Measurements from ENCODE around the gene ARL15.

- TF ChIP-seq CTCF (IDR thresholded peaks at IDR 0.05) (no peak), POLR2A (IDR thresholded peaks at IDR 0.05) (no peak)
Observed at GRCh38 chr5:54088081-54088480, 222.3 kb downstream of the ARL15 start.
